ENCODE results near the gene VSIG10L2. TPM values are rescaled to one million over a fixed set of nuclear protein-coding genes. Genes with fewer than 3 reads are reported as not detected.

VSIG10L2 gene
- total and polyA plus RNA-seq, 8 donors, result 0.03 to 0.21 (median 0.20) TPM; not detected in 5

DNA sequence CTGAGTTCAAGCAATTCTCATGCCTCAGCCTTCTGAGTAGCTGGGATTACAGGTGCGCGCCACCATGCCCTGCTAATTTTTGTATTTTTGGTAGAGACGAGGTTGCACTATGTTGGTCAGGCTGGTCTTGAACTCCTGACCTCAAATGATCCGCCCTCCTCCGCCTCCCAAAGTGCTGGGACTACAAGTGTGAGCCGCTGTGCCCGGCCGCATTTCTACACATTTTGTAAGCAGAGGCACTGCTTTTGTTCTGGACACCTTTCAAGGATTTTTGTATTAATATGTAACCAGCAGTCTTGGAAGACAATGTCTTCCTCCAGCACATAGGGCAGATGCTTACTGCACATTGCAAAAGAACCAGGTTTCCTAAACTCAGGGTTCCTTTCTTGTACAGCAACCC is 11.4 kb upstream of the VSIG10L2 start:
- intact Hi-C loops (cut with DNase I), result loop anchor here in 1 of 2 donors (10.0 kb wide), 1 partner anchor 260 kb away; no protein-coding TSS in a partner anchor
- H3K4me1 ChIP-seq, result no peaks in the 10 kb centered on the region
- no peak overlapping the region for H3K27ac ChIP-seq
- no peaks in the 10 kb centered on the region for H3K27me3 ChIP-seq
- no peaks in the 10 kb centered on the region for H3K36me3 ChIP-seq
- ATAC-seq (no peak), DNase-seq (no peak)
- TF ChIP-seq, protein P1, sequence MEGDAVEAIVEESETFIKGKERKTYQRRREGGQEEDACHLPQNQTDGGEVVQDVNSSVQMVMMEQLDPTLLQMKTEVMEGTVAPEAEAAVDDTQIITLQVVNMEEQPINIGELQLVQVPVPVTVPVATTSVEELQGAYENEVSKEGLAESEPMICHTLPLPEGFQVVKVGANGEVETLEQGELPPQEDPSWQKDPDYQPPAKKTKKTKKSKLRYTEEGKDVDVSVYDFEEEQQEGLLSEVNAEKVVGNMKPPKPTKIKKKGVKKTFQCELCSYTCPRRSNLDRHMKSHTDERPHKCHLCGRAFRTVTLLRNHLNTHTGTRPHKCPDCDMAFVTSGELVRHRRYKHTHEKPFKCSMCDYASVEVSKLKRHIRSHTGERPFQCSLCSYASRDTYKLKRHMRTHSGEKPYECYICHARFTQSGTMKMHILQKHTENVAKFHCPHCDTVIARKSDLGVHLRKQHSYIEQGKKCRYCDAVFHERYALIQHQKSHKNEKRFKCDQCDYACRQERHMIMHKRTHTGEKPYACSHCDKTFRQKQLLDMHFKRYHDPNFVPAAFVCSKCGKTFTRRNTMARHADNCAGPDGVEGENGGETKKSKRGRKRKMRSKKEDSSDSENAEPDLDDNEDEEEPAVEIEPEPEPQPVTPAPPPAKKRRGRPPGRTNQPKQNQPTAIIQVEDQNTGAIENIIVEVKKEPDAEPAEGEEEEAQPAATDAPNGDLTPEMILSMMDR (IDR thresholded peaks at IDR 0.05), result no peak
- H3K4me3 ChIP-seq, result no peak overlapping the region
- H3K9me3 ChIP-seq, result no peaks in the 10 kb centered on the region

GRCh38 chr11:125935056-125935455 is 10.8 kb upstream of the VSIG10L2 start:
- DNase-seq (no peak), ATAC-seq (no peak)
- Histone ChIP-seq H3K9me3 (no peaks in the 10 kb centered on the region), H3K27ac (no peak overlapping the region), H3K4me3 (no peak overlapping the region), H3K36me3 (no peaks in the 10 kb centered on the region), H3K4me1 (no peaks in the 10 kb centered on the region), H3K27me3 (no peaks in the 10 kb centered on the region)
- intact Hi-C loops (cut with DNase I), result loop anchor here in 1 of 2 donors (10.0 kb wide), 1 partner anchor 260 kb away; no protein-coding TSS in a partner anchor
- TF ChIP-seq, protein P1 (IDR thresholded peaks at IDR 0.05), result no peak

- Histone ChIP-seq H3K36me3 (no peaks in the 10 kb centered on the region), H3K4me1 (no peaks in the 10 kb centered on the region), H3K27ac (no peak overlapping the region), H3K9me3 (no peaks in the 10 kb centered on the region), H3K4me3 (no peak overlapping the region), H3K27me3 (no peaks in the 10 kb centered on the region)
- intact Hi-C loops (cut with DNase I), result loop anchor here in 1 of 2 donors (10.0 kb wide), 1 partner anchor 259 kb away; no protein-coding TSS in a partner anchor
- peak in 1 of 4 donors; percentile 33 for DNase-seq
- no peak for ATAC-seq
- TF ChIP-seq, protein P1 (IDR thresholded peaks at IDR 0.05), result no peak
Observed at GRCh38 chr11:125935618-125936199, 10.1 kb upstream of the VSIG10L2 start.

DNA sequence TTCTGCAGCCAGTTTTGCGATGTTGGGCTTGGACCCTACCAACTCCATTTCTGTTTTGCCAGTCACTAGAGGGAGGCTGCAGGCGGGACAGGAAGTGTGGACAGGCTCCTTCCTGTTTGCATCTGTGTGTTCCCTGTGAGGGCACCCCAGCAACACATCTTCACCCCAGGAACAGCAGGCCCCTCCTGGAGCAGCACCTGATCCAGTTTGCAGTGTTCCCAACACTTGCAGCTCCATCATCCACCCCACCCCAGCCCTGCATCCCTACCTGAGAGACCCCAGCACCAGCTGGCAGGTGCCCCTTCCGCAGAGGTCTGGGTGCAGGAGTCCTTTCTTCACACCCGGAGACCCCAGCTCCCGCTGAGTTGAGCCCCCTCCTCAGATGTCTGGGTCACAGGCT is 7.4 kb upstream of the VSIG10L2 start:
- no peaks in the 10 kb centered on the region for H3K27me3 ChIP-seq
- H3K4me3 ChIP-seq, result no peak overlapping the region
- no peak overlapping the region for H3K27ac ChIP-seq
- no peaks in the 10 kb centered on the region for H3K36me3 ChIP-seq
- no peak for DNase-seq
- no peaks in the 10 kb centered on the region for H3K9me3 ChIP-seq
- no peaks in the 10 kb centered on the region for H3K4me1 ChIP-seq
- TF ChIP-seq, protein P1 (IDR thresholded peaks at IDR 0.05), result no peak
- intact Hi-C loops (cut with DNase I), result loop anchor here in 1 of 2 donors (10.0 kb wide), 1 partner anchor 256 kb away; no protein-coding TSS in a partner anchor
- no peak for ATAC-seq

DNA sequence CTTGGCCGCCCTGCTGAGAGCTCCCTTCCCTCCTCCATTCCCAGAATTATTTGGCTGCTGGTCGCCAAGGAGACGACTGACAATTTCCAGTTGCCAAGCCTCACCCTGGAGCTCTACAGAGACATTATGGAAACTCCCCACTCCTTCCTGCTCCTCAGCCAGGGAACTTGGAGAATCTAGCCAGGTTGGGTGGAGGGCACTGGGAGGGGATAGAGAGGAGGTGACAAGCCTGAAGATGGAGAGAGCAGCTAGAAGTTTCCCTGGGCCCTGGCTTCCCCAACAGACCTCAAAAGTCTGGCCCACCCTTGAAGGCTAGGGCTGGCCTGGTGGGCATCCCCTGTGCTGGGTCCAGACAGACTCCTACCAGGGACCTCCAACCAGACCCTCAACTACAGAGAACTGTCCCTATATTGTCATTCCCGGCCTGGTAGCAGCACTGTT is 6.7 kb upstream of the VSIG10L2 start:
- intact Hi-C loops (cut with DNase I), result loop anchor here in 1 of 2 donors (10.0 kb wide), 1 partner anchor 256 kb away; no protein-coding TSS in a partner anchor
- Histone ChIP-seq H3K36me3 (no peaks in the 10 kb centered on the region), H3K9me3 (no peaks in the 10 kb centered on the region), H3K4me3 (no peak overlapping the region), H3K27ac (no peak overlapping the region), H3K4me1 (no peaks in the 10 kb centered on the region), H3K27me3 (no peaks in the 10 kb centered on the region)
- TF ChIP-seq, protein P1 (IDR thresholded peaks at IDR 0.05), result no peak
- ATAC-seq (peak; percentile 71), DNase-seq (peak in 2 of 4 donors; percentile 44 to 51)

All from left lung (tissue), 10 donors.